Peyer's patch (tissue), 4 donors: ENCODE measurements around the gene EHD1.

Experiments used
- POLR2A ChIP-seq, 2 donors: fragments of 450-650 bp; IDR thresholded peaks; one replicate each; pipeline ENCODE4 v1.5.1; 2017; ENCODE audit warnings: antibody characterized with exemption in 2 of 2, mild to moderate bottlenecking in 2 of 2, moderate library complexity in 2 of 2
- TF ChIP-seq, protein P1 (sequence below), 6 experiments: fragments of 450-650 bp in 4 of 6; fragments of 200-600 bp in 2 of 6; sonication (generic) in 1 of 6; IDR thresholded peaks; one replicate each; pipeline ENCODE4 v1.5.1; 2017 to 2019; ENCODE audit warnings: antibody characterized with exemption in 6 of 6, mild to moderate bottlenecking in 3 of 6, moderate library complexity in 1 of 6

DNA sequence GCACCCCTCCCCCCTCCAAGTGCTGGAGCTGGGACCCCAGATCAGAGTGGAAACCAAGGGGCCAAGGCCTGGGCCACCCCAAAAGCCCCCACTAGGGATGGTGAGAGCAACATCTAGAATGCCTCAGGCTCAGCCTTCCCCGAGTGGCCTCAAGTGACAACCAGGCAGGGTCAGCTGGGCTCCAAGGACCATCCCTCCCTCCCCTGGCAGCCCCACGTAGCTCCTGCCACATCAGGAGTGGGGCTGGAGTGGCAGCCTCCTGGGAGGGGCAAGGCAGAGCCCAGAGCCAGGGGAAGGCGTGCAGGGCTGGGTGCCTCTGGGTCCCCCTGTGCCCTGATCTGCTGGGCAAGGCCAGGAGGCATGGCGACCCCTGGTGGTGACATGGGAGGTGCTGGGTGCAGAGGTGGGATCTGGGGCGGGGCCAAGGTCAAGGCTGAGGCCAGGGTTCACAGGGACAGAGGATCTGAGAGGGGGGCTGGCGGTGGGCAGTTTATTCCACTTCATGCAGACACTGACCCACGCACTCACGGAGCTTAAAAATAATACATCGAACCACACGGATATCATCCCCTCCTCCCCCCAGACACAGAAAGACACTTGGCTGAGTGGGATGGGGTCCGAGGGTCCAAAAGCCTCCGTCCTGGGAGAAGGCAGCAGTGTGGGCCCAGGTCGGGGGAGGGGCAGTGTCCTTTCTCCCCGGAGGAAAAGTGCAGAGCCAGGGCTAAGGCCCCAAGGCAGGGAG is 15.8 kb upstream of the EHD1 start:
- TF ChIP-seq, protein P1, sequence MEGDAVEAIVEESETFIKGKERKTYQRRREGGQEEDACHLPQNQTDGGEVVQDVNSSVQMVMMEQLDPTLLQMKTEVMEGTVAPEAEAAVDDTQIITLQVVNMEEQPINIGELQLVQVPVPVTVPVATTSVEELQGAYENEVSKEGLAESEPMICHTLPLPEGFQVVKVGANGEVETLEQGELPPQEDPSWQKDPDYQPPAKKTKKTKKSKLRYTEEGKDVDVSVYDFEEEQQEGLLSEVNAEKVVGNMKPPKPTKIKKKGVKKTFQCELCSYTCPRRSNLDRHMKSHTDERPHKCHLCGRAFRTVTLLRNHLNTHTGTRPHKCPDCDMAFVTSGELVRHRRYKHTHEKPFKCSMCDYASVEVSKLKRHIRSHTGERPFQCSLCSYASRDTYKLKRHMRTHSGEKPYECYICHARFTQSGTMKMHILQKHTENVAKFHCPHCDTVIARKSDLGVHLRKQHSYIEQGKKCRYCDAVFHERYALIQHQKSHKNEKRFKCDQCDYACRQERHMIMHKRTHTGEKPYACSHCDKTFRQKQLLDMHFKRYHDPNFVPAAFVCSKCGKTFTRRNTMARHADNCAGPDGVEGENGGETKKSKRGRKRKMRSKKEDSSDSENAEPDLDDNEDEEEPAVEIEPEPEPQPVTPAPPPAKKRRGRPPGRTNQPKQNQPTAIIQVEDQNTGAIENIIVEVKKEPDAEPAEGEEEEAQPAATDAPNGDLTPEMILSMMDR (IDR thresholded peaks at IDR 0.05), result peak; percentile 90 to 98 (median 96)
- TF ChIP-seq POLR2A (IDR thresholded peaks at IDR 0.05), result peak; percentile 72 to 77
